Fibroblast of mammary gland (primary cell): ENCODE data around the gene GDF10.

Experiments
- DNase-seq: peaks from one replicate; pipeline ENCODE4 v3.0.0-alpha.2; 2010; ENCODE audit warnings: low read depth
- H3K4me3 ChIP-seq: 2 replicates; pipeline ENCODE4 v1.5.1; 2011; ENCODE audit warnings: low read depth, mild to moderate bottlenecking, low read length, moderate library complexity; ENCODE audit not compliant: control insufficient read depth
- CTCF ChIP-seq: conservative IDR thresholded peaks from 2 replicates; pipeline ENCODE4 v1.5.1; 2011; ENCODE audit warnings: low read depth, low read length, inconsistent platforms; ENCODE audit not compliant: control insufficient read depth, insufficient read depth

The GDF10 gene, protein sequence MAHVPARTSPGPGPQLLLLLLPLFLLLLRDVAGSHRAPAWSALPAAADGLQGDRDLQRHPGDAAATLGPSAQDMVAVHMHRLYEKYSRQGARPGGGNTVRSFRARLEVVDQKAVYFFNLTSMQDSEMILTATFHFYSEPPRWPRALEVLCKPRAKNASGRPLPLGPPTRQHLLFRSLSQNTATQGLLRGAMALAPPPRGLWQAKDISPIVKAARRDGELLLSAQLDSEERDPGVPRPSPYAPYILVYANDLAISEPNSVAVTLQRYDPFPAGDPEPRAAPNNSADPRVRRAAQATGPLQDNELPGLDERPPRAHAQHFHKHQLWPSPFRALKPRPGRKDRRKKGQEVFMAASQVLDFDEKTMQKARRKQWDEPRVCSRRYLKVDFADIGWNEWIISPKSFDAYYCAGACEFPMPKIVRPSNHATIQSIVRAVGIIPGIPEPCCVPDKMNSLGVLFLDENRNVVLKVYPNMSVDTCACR

GRCh38 chr10:47299611-47300428 lies at the start of gene GDF10:
TSS of gene GDF10 (plus strand) at chr10:47300197. CDS start at chr10:47300652, 455 bp downstream.
- no peak for TF ChIP-seq CTCF
- no peak within 1 kb of the TSS for H3K4me3 ChIP-seq
- DNase-seq: no peak

DNA sequence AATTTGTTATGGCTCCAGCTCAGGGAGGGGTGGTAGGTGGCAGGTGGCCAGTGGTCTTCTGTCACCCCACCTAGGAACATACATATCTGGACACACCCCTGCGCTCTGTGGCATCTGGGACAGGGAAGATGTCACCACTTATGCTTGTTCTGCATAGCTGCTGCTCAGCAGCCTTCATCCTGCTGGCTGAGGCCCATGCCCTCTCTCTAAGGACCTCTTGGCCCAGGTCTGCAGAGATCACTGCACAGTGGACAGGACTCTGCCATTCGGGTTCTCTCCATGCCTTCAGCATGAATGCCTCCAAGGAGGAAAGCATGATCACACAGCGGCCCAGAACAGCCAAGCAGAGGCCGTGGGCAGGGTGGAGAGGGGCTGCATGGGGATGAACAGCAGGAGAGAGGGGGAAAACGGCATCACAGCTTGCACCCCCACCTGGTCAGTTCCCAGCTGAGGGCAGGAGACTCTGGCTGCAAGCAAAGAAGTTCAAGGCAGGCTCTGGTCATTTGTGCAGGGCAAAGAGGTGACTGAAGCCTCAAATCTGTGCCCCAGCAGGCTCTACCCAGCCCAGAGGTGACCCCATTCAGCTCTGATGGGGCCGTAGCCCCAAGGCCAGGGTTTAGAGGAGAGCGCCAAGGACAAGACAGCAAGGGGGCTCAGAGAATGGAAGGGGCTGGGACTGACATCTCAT lies 47.8 kb upstream of the GDF10 start:
- no peak for TF ChIP-seq CTCF
- H3K4me3 ChIP-seq: no peak overlapping the region
- DNase-seq: no peak

GRCh38 chr10:47253030-47253637 lies 46.9 kb upstream of the GDF10 start:
- DNase-seq: no peak
- no peak overlapping the region for H3K4me3 ChIP-seq
- TF ChIP-seq CTCF: no peak

GRCh38 chr10:47253651-47254375 lies 46.2 kb upstream of the GDF10 start:
- no peak overlapping the region for H3K4me3 ChIP-seq
- DNase-seq: peak; percentile 35
- no peak for TF ChIP-seq CTCF

GRCh38 chr10:47254611-47255010 lies 45.4 kb upstream of the GDF10 start:
- DNase-seq: no peak
- TF ChIP-seq CTCF: no peak
- H3K4me3 ChIP-seq: no peak overlapping the region
